Measurements from ENCODE around the gene MAP7D1. TPM values are rescaled to one million over a fixed set of nuclear protein-coding genes. Genes with fewer than 3 reads are reported as not detected.
A peak's percentile ranks its signal among the peaks of the same experiment; 100 is the strongest.

The MAP7D1 gene
- 100 to 1,000 TPM; 202 to 234 (median 210) TPM for total RNA-seq (2021; fragmentation: NEBNext Ultra II Directional; extraction: Animal tissue kit (Norgen Biotek cat#: 25700))
- long read RNA-seq, partial matches to known transcripts: 4 of 16 reads
- long read RNA-seq, other reads (novel, unspliced or antisense): 12 of 16 reads

- no peak for TF ChIP-seq CTCF (IDR thresholded peaks at IDR 0.05)
- Mint-ChIP-seq H3K9me3 (no peaks in the 10 kb centered on the region), H3K4me3 (peak within 1 kb of the TSS; percentile 98), H3K27ac (peak within 1 kb of the TSS; percentile 88), H3K27me3 (ENCODE audit: insufficient read depth) (peaks cover 2% of the 10 kb centered on the region; the same call in 1 of the 2 replicates), H3K4me1 (ENCODE audit: low read depth) (peaks cover 72% of the 10 kb centered on the region), H3K36me3 (ENCODE audit: low read depth) (peaks cover 21% of the 10 kb centered on the region)
- DNase-seq: peak; percentile 75
Observed at GRCh38 chr1:36155408-36156328, at the start of gene MAP7D1. Gene MAP7D1 (plus strand): TSS chr1:36156160. CDS start chr1:36156418, 258 bp downstream.

- no peaks in the 10 kb centered on the region for H3K9me3 Mint-ChIP-seq
- H3K4me1 Mint-ChIP-seq (ENCODE audit: low read depth): peaks cover 32% of the 10 kb centered on the region
- H3K27ac Mint-ChIP-seq: no peak overlapping the region
- no peaks in the 10 kb centered on the region for H3K36me3 Mint-ChIP-seq (ENCODE audit: low read depth)
- no peak for TF ChIP-seq CTCF (IDR thresholded peaks at IDR 0.05)
- no peak overlapping the region for H3K4me3 Mint-ChIP-seq
- no peaks in the 10 kb centered on the region; the same call in 1 of the 2 replicates for H3K27me3 Mint-ChIP-seq (ENCODE audit: insufficient read depth)
- DNase-seq: no peak
Observed at GRCh38 chr1:36106269-36106668, 49.7 kb upstream of the MAP7D1 start.

- no peaks in the 10 kb centered on the region for H3K36me3 Mint-ChIP-seq (ENCODE audit: low read depth)
Observed at GRCh38 chr1:36107394-36107793, 48.6 kb upstream of the MAP7D1 start.

GRCh38 chr1:36108314-36108713 is 47.6 kb upstream of the MAP7D1 start:
- TF ChIP-seq CTCF (IDR thresholded peaks at IDR 0.05): no peak
- peaks cover 47% of the 10 kb centered on the region for H3K4me1 Mint-ChIP-seq (ENCODE audit: low read depth)
- no peaks in the 10 kb centered on the region for H3K36me3 Mint-ChIP-seq (ENCODE audit: low read depth)
- peaks cover 1% of the 10 kb centered on the region for H3K27me3 Mint-ChIP-seq (ENCODE audit: insufficient read depth)
- H3K9me3 Mint-ChIP-seq: no peaks in the 10 kb centered on the region
- DNase-seq: peak; percentile 64
- H3K27ac Mint-ChIP-seq: peak overlapping the region; percentile 96
- peak overlapping the region; percentile 34; the same call in 1 of the 2 replicates for H3K4me3 Mint-ChIP-seq

More at GRCh38 chr1:36107394-36107793, 48.6 kb upstream of the MAP7D1 start:
- Mint-ChIP-seq H3K4me1 (ENCODE audit: low read depth) (peaks cover 40% of the 10 kb centered on the region), H3K27me3 (ENCODE audit: insufficient read depth) (no peaks in the 10 kb centered on the region; the same call in 1 of the 2 replicates), H3K4me3 (no peak overlapping the region), H3K27ac (no peak overlapping the region), H3K9me3 (no peaks in the 10 kb centered on the region)
- DNase-seq: no peak
- TF ChIP-seq CTCF (IDR thresholded peaks at IDR 0.05): no peak

GRCh38 chr1:36109041-36109679 is 46.8 kb upstream of the MAP7D1 start:
- Mint-ChIP-seq H3K4me1 (ENCODE audit: low read depth) (peaks cover 52% of the 10 kb centered on the region), H3K27ac (peak overlapping the region; percentile 96), H3K36me3 (ENCODE audit: low read depth) (no peaks in the 10 kb centered on the region), H3K9me3 (no peaks in the 10 kb centered on the region), H3K27me3 (ENCODE audit: insufficient read depth) (peaks cover 1% of the 10 kb centered on the region), H3K4me3 (peak overlapping the region; percentile 57)
- DNase-seq: peak; percentile 76
- no peak for TF ChIP-seq CTCF (IDR thresholded peaks at IDR 0.05)
